ENCODE results near the gene NEK5.

Gene NEK5

DNA sequence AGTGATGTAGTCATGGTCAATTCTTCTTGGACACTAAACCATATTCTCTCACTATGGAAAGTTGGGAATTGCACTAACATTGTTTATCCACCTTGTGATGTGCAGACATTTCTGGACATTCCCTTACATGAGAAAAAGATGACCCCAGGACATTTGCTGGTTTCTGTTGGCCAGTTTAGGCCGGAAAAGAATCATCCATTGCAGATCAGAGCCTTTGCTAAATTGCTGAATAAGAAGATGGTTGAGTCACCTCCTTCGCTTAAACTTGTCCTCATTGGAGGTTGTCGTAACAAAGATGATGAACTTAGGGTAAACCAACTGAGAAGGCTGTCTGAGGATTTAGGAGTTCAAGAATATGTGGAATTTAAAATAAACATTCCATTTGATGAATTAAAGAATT lies 104.4 kb downstream of the NEK5 start, which contains the start of gene UTP14C:
UTP14C (plus strand) TSS at position 211 of the 400 bp plus-strand sequence. CDS start 4,114 bp downstream, outside the sequence.
- Mint-ChIP-seq H3K27me3 (no peaks in the 10 kb centered on the region), H3K9me3 (peaks cover 15% of the 10 kb centered on the region), H3K4me3 (no peak within 1 kb of the TSS), H3K4me1 (ENCODE audit: low read depth) (peaks cover 5% of the 10 kb centered on the region), H3K27ac (no peak within 1 kb of the TSS), H3K36me3 (ENCODE audit: low read depth) (peaks cover 95% of the 10 kb centered on the region)

DNA sequence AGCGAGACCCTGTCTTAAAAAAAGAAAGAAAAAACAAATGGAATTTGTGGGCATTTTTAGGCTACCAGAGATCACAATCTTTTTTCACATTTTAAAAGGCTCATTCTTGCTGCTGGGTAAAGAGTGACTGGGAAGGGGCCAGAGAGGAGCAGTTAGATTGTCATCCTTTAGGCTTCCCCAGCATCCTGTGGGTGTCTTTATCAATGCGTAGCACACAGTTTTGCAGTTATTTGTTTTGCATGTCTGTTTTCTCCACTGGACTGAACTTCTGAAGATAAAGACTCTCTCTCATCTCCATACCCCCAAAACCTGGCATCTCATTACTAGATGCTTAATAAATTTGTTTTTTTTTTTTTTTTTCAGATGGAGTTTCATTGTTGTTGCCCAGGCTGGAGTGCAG lies 106.5 kb downstream of the NEK5 start:
- Mint-ChIP-seq H3K36me3 (ENCODE audit: low read depth) (peaks cover 90% of the 10 kb centered on the region), H3K9me3 (peaks cover 12% of the 10 kb centered on the region), H3K4me3 (no peak overlapping the region), H3K4me1 (ENCODE audit: low read depth) (peaks cover 9% of the 10 kb centered on the region), H3K27ac (no peak overlapping the region), H3K27me3 (no peaks in the 10 kb centered on the region)

DNA sequence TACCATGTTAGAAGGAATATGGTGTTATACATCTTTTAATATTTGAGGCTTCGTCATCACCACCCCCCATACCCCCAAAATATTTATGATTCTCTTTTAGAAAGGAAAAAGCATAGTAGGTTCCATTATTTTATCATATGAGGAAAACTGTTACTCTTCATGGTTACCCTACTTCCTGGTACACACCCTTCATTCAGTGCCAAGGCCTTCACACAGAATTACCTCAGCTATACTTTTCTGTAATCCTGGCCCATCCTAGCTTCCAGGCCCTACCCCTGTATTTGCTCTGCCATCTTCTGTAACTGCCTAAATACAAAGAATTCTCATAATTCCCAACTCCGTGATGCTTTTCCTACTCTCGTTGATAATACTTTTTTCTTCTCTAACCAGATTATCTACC lies 108.7 kb downstream of the NEK5 start:
- peaks cover 11% of the 10 kb centered on the region for H3K4me1 Mint-ChIP-seq (ENCODE audit: low read depth)
- no peak overlapping the region for H3K4me3 Mint-ChIP-seq
- no peaks in the 10 kb centered on the region for H3K27me3 Mint-ChIP-seq
- H3K27ac Mint-ChIP-seq = no peak overlapping the region
- H3K9me3 Mint-ChIP-seq = no peaks in the 10 kb centered on the region
- H3K36me3 Mint-ChIP-seq (ENCODE audit: low read depth) = peaks cover 83% of the 10 kb centered on the region

DNA sequence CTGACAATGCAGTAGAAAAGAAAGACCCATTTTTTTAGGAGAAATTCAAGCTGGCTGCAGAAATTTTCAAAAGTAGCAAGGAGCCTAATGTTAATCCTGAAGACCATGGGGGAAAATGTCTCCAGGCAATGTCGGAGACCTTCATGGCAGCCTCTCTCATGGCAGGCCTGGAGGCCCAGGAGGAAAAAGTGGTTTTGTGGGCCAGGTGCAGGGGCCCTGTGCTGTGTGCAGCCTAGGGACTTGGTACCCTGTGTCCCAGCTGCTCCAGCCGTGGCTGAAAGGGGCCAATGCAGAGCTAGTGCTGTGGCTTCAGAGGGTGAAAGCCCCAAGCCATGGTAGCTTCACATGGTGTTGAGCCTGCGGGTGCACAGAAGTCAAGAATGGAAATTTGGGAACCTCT lies 112.6 kb downstream of the NEK5 start:
- no peak overlapping the region for H3K27ac Mint-ChIP-seq
- H3K9me3 Mint-ChIP-seq = no peaks in the 10 kb centered on the region
- H3K4me1 Mint-ChIP-seq (ENCODE audit: low read depth) = peaks cover 18% of the 10 kb centered on the region
- H3K4me3 Mint-ChIP-seq = no peak overlapping the region
- peaks cover under 1% of the 10 kb centered on the region for H3K27me3 Mint-ChIP-seq
- H3K36me3 Mint-ChIP-seq (ENCODE audit: low read depth) = peaks cover 49% of the 10 kb centered on the region

DNA sequence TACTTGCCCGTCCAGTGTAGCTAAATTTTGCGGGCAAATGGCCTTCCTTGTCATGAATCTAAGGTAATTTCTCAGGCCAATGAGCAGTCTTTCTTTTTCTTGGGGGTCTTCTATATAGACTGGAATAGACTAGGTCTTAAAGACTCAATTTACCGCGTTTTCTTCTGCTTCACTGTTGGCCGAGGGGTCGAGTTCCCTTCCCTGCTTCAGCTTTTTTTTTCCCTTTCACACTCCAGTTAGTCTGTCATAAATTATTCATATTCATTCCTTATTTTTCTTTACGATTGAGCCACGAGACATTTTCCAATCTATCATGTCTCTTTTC lies 116.4 kb downstream of the NEK5 start:
- Mint-ChIP-seq H3K4me3 (peak overlapping the region; percentile 100), H3K27ac (peak overlapping the region; percentile 95), H3K36me3 (ENCODE audit: low read depth) (peaks cover 16% of the 10 kb centered on the region), H3K27me3 (peaks cover 30% of the 10 kb centered on the region), H3K4me1 (ENCODE audit: low read depth) (peaks cover 22% of the 10 kb centered on the region), H3K9me3 (no peaks in the 10 kb centered on the region)

DNA sequence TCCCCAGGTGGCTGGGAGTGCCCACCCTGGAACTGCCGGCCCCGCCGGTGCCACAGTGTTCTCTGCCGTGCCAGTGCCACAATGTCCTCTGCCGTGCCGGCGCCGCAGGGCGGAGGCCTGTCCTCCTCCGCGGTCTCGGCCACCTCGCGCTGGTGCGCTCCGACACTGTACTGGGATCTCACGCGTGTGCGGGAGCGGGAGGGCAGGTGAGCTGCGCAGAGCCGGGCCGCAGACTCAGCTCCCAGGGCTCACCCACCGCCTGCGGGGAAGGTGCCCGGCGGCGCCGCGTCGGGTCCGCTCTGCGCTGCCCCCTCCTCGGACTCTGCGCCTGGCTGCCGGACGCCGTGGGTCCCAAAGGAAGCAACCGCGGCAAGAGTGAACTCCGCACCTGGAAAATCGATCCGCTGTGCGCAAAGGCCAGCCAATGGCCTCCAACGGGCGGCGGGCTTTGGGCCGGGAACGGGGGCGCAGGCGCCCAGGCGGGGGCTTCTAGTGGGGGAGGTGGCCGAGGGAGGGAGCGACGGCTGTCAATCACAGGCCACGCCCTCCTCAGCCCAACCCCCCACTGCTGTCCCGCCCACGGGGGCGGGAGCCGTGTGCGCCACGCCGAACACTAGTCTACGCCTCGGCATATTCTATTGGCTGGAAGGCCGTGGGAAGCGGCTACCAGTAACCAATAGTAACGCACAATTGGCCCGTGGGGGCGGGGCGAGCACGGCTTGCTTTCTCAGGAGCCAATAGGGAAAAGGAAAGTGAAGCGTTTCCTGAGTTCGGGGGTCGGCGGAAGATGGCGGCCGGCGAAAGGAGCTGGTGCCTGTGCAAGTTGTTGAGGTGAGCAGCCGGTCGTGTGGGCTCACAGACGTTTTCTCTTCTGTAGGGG lies 117.0 kb downstream of the NEK5 start, which contains the start of gene ALG11:
ALG11 (plus strand) TSS at position 767 of the 880 bp plus-strand sequence; CDS start at position 788, 21 bp downstream.
- Mint-ChIP-seq H3K36me3 (ENCODE audit: low read depth) (peaks cover 12% of the 10 kb centered on the region), H3K9me3 (no peaks in the 10 kb centered on the region), H3K4me1 (ENCODE audit: low read depth) (peaks cover 21% of the 10 kb centered on the region), H3K27ac (peak within 1 kb of the TSS; percentile 95), H3K4me3 (peak within 1 kb of the TSS; percentile 100), H3K27me3 (peaks cover 32% of the 10 kb centered on the region)

DNA sequence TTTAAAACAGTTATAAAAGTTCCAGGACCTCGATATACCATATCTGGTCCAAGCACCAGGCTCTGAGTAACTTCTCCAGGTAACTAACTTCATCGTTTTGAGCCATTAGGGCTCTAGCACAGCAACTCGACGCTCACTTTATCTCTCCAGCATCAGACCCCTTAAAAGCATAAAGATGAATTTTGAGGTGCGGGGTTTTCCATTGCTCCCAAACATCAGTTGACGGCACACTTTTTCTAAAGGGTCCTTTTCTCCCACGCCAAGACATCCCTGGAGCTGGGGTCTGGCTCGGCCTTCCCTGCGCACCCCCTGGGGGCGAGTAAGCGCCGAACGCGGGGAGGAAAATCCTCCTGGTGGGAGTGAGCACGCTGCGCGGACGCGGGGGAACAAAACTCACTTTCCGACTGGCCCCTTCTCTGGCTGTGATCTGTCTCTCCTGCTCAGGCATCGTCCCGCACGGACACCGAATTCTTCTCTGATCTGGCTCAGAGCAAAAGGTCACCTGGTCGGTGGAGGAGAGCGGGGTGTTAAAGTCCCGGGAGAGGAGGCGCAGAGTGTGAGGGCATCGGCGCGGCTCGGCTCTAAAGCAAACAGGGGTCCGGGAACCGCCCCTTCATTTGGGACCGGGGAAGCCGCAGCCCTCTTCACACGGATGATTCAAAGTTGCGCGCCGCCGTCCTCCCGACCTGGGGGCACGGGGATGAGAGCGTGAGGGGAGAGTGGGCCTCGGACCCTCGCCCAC lies 117.8 kb downstream of the NEK5 start, which contains the start of gene ATP7B:
ATP7B (minus strand) TSS at position 561 of the 742 bp plus-strand sequence; CDS start at position 448, 113 bp downstream.
- Mint-ChIP-seq H3K27me3 (peaks cover 32% of the 10 kb centered on the region), H3K36me3 (ENCODE audit: low read depth) (peaks cover 6% of the 10 kb centered on the region), H3K4me3 (peak within 1 kb of the TSS; percentile 100), H3K9me3 (no peaks in the 10 kb centered on the region), H3K4me1 (ENCODE audit: low read depth) (peaks cover 19% of the 10 kb centered on the region), H3K27ac (peak within 1 kb of the TSS; percentile 95)

DNA sequence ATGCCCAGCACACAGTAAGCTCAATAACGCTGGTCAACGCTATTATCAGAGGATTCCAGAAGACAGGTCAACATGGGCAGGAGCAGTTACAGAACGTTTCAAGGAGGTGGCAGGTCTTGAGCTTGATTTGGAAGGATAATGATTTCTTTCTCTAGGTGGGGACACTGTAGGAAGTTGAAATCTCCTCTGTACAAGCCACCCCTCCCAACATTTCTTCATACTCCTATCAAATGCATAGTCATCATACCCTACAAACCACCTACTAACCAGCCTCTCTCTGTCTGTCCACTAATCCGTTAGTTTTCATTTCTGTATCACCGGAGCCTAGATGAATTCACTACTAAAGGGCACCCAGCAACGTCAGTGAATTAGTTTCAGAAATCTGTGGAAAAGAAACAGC lies 118.9 kb downstream of the NEK5 start:
- H3K4me3 Mint-ChIP-seq = no peak overlapping the region
- H3K4me1 Mint-ChIP-seq (ENCODE audit: low read depth) = peaks cover 14% of the 10 kb centered on the region

DNA sequence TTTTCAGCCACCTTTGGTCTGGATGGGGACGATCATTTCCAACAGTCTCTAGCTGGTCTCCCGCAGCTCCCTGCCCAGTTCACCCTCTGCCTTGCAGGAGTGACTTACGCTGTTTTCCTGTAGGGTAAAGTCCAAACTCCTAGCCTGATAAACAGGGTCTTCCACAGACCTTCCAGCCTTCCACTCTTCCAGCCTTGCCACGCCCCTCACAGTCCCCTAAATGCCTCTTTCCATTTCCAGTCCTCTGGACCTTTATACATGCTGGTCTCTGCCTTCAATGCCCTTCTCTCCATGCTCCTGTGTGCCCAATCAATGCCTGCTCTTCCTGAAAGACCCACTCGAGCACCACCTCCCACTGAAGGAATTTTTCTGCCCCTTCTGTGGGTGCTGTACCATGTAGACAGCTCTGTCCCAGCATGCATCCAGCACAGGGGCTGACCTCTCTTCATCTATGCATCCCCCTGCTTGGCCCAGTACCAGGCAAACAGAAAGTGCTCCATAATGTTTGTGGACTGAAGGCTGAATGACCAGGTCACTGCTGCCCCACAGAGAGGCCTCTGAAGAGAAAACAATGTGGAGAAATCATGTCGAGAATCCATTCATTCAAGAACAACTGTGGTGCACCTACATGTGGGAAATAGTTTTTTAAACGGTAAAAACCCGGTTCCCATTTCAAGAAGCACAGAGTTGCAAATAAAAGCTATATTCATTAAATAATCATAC lies 122.2 kb downstream of the NEK5 start:
- Mint-ChIP-seq H3K27me3 (peaks cover 32% of the 10 kb centered on the region), H3K27ac (no peak overlapping the region), H3K4me1 (ENCODE audit: low read depth) (peaks cover 7% of the 10 kb centered on the region), H3K4me3 (no peak overlapping the region), H3K36me3 (ENCODE audit: low read depth) (no peaks in the 10 kb centered on the region), H3K9me3 (no peaks in the 10 kb centered on the region)

More for the DNA sequence above, 118.9 kb downstream of the NEK5 start:
- no peak overlapping the region for H3K27ac Mint-ChIP-seq
- no peaks in the 10 kb centered on the region for H3K9me3 Mint-ChIP-seq
- no peaks in the 10 kb centered on the region for H3K36me3 Mint-ChIP-seq (ENCODE audit: low read depth)
- H3K27me3 Mint-ChIP-seq = peaks cover 32% of the 10 kb centered on the region

DNA sequence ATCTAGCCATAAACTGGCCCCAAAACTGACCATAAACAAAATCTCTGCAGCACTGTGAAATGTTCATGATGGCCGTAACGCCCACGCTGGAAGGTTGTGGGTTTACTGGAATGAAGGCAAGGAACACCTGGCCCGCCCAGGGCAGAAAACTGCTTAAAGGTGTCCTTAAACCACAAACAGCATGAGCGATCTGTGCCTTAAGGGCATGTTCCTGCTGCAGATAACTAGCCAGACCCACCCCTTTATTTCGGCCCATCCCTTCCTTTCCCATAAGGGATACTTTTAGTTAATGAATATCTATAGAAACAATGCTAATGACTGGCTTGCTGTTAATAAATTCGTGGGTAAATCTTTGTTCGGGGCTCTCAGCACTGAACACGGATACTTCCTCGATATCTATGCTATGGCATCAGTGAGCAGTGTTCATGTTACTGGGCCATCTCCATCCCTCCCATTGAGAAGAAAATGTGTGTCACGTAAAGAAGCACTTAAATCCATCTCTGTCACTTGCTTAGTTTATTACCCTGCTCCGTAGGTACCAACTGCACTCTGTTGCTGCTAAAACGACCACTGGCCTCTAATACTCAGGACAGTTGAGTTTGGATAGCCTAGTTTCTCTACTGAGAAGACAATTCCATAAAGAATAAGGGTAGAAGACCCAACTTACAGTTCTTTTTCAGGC lies 122.9 kb downstream of the NEK5 start:
- Mint-ChIP-seq H3K9me3 (no peaks in the 10 kb centered on the region), H3K27me3 (peaks cover 28% of the 10 kb centered on the region), H3K4me1 (ENCODE audit: low read depth) (peaks cover 4% of the 10 kb centered on the region), H3K36me3 (ENCODE audit: low read depth) (no peaks in the 10 kb centered on the region), H3K27ac (no peak overlapping the region), H3K4me3 (no peak overlapping the region)

DNA sequence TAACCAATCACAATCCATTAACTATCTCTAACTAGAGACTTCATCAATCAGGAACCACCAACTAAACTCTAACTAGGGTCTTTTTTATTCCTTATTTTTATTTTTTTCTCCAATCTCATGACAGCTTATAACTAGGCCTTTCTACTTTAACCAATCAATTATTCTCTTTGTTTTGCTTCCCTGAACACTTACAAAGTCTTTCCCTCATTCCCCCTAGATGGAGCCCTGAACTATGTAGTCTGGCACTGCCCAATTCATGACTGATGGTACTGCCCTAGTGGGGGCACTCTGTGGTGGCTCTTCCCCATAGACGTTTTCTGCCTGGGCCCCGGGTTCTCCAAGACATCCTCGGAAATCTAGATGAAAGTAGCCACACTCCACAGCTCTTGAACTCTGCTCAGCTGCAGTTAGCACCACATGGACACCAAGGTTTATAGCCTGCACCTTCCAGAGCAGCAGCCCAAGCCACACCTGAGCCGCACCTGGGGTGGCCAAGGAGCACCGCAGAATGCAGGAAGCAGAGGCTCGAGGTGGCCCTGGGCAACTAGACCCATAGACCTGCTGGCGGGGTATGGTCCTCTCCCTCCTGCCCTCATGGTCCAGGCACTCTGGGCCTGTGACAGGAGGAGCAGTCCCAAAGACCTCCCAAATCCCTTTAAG lies 124.2 kb downstream of the NEK5 start:
- H3K9me3 Mint-ChIP-seq = no peaks in the 10 kb centered on the region
- no peaks in the 10 kb centered on the region for H3K36me3 Mint-ChIP-seq (ENCODE audit: low read depth)
- H3K4me1 Mint-ChIP-seq (ENCODE audit: low read depth) = no peaks in the 10 kb centered on the region
- no peak overlapping the region for H3K27ac Mint-ChIP-seq
- H3K27me3 Mint-ChIP-seq = peaks cover 15% of the 10 kb centered on the region
- H3K4me3 Mint-ChIP-seq = no peak overlapping the region

DNA sequence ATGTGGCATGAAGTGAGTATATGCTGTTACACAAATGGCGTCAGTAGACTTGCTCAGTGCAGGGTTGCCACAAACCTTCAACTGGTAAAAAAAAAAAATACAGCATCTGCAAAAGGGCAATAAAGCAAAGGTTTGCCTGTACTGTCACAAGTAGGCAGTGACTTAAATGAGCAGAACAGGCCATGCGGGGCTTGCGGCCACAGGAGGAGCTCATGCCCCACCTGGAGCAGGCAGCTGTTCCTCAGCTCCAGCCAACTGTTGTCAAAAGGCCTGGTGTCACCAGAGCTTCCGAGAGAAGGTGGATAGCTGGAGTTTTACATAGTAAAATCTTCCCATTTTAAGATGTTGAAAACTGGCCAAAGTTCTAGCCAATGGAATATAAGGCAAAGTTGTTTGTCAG lies 125.3 kb downstream of the NEK5 start:
- H3K36me3 Mint-ChIP-seq (ENCODE audit: low read depth) = no peaks in the 10 kb centered on the region
- no peaks in the 10 kb centered on the region for H3K9me3 Mint-ChIP-seq
- no peaks in the 10 kb centered on the region for H3K4me1 Mint-ChIP-seq (ENCODE audit: low read depth)
- H3K4me3 Mint-ChIP-seq = no peak overlapping the region
- H3K27ac Mint-ChIP-seq = no peak overlapping the region
- peaks cover 7% of the 10 kb centered on the region for H3K27me3 Mint-ChIP-seq

DNA sequence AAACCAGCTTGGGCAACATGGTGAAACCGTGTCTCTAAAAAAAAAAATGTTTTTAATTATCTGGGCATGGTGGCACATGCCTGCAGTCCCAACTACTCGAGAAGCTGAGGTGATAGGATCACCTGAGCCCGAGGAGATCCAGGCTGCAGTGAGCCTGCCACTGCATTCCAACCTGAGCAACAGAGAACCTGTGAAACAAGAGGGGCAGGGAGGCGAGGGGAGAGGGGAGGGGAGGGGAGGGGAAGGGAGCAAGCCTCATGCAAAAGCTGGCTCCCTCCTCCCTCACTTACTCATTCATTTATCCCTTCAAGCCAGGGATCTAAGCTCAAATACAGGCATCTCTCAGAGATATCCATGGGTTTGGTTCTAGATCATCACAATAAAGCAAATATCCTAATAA lies 126.5 kb downstream of the NEK5 start:
- Mint-ChIP-seq H3K9me3 (no peaks in the 10 kb centered on the region), H3K27ac (no peak overlapping the region), H3K36me3 (ENCODE audit: low read depth) (no peaks in the 10 kb centered on the region), H3K4me1 (ENCODE audit: low read depth) (no peaks in the 10 kb centered on the region), H3K4me3 (no peak overlapping the region), H3K27me3 (peaks cover under 1% of the 10 kb centered on the region)

Measured in stimulated activated naive CD8-positive, alpha-beta T cell treated with anti-CD3 and anti-CD28 coated beads, Interleukin-15, Interleukin-2, amounts not matched to agents 100 ng/mL and 50 ng/mL, for 24 hours (primary cell).